Measurements from ENCODE around the gene HLA-DRB5.

DNA sequence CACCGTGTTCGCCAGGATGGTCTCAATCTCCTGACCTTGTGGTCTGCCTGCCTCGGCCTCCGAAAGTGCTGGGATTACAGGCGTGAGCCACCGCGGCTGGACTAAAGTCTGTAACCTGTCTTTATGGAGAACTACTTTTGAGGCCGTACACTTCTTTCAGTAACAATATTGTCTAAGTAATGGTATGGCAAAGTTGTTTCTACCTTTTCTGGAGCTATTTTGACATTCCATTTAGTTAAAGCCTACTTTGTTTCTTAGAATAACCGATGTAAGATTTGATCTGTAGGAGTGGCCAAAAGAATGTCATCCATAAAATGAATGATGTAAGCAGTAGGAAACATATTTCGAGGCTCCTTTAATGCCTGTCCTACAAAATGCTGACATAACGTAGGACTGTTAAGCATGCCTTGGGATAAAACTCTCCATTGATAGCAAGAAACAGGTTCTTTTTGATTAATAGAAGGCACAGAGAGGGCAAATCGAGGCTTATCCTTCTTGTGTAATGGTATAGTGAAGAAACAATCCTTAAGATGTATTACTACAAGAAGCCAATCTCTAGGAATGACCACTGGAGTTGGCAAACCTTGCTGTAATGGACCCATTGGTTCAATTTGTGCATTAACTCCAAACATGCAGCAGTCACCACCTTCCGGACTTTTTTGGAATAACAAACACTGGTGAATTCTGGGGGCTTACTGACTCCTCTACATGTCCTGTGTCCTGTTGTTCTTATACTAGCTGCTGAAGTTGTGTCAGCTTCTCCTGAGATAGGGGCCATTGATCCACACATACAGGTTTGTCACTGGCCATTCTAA lies 54.5 kb downstream of the HLA-DRB5 start:
- TF ChIP-seq POLR2A (IDR thresholded peaks at IDR 0.05; ENCODE audit: control extremely low read depth in 1 of 2, low read depth in 2 of 2, low read length in 2 of 2) = no peak
- no peak for TF ChIP-seq FOSL1 (IDR thresholded peaks at IDR 0.05; ENCODE audit: insufficient read depth, low read depth, low read length)
- no peak for TF ChIP-seq SAP30 (IDR thresholded peaks at IDR 0.05; ENCODE audit: insufficient read depth, insufficient replicate concordance, low read length)
- TF ChIP-seq, protein P1, sequence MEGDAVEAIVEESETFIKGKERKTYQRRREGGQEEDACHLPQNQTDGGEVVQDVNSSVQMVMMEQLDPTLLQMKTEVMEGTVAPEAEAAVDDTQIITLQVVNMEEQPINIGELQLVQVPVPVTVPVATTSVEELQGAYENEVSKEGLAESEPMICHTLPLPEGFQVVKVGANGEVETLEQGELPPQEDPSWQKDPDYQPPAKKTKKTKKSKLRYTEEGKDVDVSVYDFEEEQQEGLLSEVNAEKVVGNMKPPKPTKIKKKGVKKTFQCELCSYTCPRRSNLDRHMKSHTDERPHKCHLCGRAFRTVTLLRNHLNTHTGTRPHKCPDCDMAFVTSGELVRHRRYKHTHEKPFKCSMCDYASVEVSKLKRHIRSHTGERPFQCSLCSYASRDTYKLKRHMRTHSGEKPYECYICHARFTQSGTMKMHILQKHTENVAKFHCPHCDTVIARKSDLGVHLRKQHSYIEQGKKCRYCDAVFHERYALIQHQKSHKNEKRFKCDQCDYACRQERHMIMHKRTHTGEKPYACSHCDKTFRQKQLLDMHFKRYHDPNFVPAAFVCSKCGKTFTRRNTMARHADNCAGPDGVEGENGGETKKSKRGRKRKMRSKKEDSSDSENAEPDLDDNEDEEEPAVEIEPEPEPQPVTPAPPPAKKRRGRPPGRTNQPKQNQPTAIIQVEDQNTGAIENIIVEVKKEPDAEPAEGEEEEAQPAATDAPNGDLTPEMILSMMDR (IDR thresholded peaks at IDR 0.05; ENCODE audit: control extremely low read depth in 1 of 3, insufficient read depth in 1 of 3, low read depth in 1 of 3, low read length in 3 of 3) = no peak
- TF ChIP-seq EP300 (IDR thresholded peaks at IDR 0.05; ENCODE audit: borderline replicate concordance in 1 of 2, low read depth in 2 of 2, low read length in 2 of 2) = no peak
- TF ChIP-seq POU5F1 (IDR thresholded peaks at IDR 0.05; ENCODE audit: low read depth, low read length) = no peak
- no peak for TF ChIP-seq EZH2 (IDR thresholded peaks at IDR 0.05; ENCODE audit: low read depth, low read length, severe bottlenecking)
- TF ChIP-seq, protein P2, sequence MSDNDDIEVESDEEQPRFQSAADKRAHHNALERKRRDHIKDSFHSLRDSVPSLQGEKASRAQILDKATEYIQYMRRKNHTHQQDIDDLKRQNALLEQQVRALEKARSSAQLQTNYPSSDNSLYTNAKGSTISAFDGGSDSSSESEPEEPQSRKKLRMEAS (IDR thresholded peaks at IDR 0.05) = no peak
- no peak for TF ChIP-seq CHD1 (IDR thresholded peaks at IDR 0.05; ENCODE audit: low read depth, low read length)
- TF ChIP-seq, protein P3, sequence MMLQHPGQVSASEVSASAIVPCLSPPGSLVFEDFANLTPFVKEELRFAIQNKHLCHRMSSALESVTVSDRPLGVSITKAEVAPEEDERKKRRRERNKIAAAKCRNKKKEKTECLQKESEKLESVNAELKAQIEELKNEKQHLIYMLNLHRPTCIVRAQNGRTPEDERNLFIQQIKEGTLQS (IDR thresholded peaks at IDR 0.05; ENCODE audit: insufficient read depth, low read depth, low read length) = no peak
- TF ChIP-seq TBP (IDR thresholded peaks at IDR 0.05; ENCODE audit: low read depth, low read length) = no peak
- no peak for TF ChIP-seq RNF2 (IDR thresholded peaks at IDR 0.05; ENCODE audit: borderline replicate concordance, low read depth, low read length, missing control alignments, poor library complexity, severe bottlenecking)
- TF ChIP-seq HDAC6 (IDR thresholded peaks at IDR 0.05; ENCODE audit: low read depth, low read length) = no peak
